Left colon (tissue), 2 donors: ENCODE measurements around the gene NTNG1. TPM values are rescaled to one million over a fixed set of nuclear protein-coding genes. Genes with fewer than 3 reads are reported as not detected.

ENCODE experiments used
- ATAC-seq: fragments of 200-7000 bp; cut with Tn5 transposase; one replicate; pipeline ENCODE4 v1.9.1; 2020; ENCODE audit warnings: mild to moderate bottlenecking, moderate library complexity
- DNase-seq, 2 donors: peaks; one replicate each; pipeline ENCODE4 v3.0.0-alpha.2; 2020
- intact Hi-C, 2 donors: fragments of 100-400 bp; cut with DNase I in 1 of 2; cut with micrococcal nuclease in 1 of 2; formaldehyde crosslinking; loops; one replicate each; pipeline versions ENCODE4 v1.11.2 to v1.14.0; 2022; cut with DNase I, micrococcal nuclease
- total RNA-seq, 2 donors: library from RNA; stranded (reverse); fragmentation: NEBNext Ultra II Directional; extraction: Animal tissue kit (Norgen Biotek cat#: 25700); gene quantifications; one replicate each; pipeline ENCODE4 v1.2.1, GENCODE V29; 2021
- donor health status: DM: no; HTN: no; CAD: no.
- donor health status: DM: yes; HTN: yes; CAD: no.

The NTNG1 gene
- total RNA-seq, 2 donors from 2014 or later: 0.09 to 1.2 TPM

GRCh38 chr1:107243461-107243860 is 102.6 kb downstream of the NTNG1 start:
- intact Hi-C loops: no loop called here

GRCh38 chr1:107244709-107245500 is 104.1 kb downstream of the NTNG1 start:
- intact Hi-C loops: no loop called here
- ATAC-seq (no peak), DNase-seq (no peak)

More at GRCh38 chr1:107243461-107243860, 102.6 kb downstream of the NTNG1 start:
- ATAC-seq: no peak
- DNase-seq: no peak

DNA sequence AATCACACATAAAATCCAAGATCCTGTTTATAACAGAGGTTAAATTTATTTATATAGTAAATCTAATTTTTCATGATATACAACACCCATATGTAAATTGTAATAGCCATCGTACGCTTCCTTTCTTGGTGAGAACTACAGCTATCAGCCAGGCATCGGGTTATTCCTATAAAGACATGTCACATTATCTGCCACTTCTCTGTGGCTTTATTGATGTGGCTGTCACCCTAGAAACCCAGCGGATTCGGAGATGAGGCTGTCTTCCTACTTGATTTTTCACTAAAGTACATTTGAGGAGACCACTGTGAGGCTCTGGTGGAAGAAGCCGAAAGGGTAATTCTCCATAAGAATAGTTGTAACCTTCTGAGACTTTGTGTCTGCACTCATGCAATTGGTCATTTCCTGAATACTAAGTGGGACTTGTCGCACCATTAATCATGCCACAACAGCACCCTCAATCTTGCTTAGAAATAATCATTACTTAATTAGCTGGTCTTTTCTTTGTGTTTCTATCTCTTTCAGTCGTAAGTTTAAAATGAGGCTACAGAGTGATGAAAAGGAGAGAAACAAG is 106.0 kb downstream of the NTNG1 start:
- DNase-seq (no peak), ATAC-seq (no peak)
- intact Hi-C loops: no loop called here

DNA sequence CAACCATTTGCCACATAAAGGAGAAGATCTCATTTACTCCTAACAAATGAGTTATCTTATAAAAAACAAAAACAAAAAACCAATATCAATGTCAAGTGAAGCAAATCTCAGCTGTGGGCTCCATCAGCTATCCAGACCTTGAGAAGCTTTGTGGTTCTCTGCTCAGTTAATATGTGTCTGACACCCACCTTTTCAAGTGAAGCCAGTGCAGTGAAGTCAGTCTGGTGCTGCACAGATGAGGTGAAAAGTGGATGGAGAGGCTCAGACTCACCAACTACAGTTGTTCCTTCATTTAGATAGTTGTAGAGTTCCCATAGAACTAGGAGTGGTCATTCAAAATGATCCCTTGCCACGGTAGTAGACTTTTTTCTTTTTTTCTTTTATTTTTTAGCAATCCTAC is 106.8 kb downstream of the NTNG1 start:
- no peak for ATAC-seq
- intact Hi-C loops: no loop called here
- no peak for DNase-seq

DNA sequence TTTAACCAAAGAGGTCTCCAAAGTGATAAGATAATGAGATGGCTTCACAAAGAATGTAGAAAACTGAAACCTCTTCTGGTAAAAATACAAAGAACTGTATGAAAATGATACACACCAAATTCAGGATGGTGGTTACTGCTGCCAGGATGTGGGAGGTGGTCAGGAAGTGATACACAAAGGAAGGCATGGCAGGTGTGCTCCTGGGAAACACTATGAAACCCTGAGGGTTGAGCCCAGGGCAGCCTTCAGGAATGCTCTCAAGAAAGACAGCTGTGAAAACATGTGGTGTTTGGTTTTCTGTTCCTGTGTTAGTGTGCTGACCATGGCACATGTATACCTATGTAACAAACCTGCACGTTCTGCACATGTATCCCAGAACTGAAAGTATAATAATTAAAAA is 109.3 kb downstream of the NTNG1 start:
- intact Hi-C loops: no loop called here
- DNase-seq: no peak
- ATAC-seq: no peak

DNA sequence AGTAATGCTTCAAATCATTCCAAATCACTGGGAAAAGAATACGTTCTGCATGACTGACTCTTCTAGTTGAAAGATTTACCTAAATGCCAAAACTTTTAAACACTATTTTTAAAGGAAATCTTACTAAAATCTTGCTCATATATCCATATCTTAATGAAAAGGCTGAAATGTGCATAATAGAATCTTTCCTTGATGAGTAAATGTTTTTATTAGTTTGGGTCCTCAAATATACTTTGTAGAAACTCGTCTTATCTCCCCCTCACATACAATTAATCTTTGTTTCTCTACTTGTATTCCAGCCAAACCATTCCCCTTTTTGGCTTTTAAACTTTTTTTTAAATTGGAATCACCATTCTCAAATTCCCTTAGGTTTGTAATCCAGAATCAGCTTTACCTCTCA is 110.2 kb downstream of the NTNG1 start:
- intact Hi-C loops: no loop called here
- DNase-seq: no peak
- no peak for ATAC-seq

DNA sequence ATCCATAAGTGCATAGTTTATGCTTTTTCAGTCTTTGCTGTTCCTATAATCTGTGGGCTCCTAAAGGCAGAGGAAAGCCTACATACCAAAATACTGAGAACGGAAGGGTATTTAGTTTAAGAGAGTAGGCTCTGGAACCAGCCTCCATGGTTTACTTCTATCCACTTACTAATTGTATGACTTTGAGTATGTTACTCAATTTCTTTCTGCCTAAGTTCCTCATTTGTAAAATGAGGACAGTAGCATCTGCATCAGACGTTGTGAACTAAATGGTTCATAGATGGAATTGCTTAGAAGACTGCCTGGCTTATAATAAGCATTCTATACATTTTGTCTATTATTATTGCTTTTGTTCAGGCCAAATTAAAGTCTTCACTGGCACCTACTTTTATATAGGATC is 111.0 kb downstream of the NTNG1 start:
- no peak for ATAC-seq
- DNase-seq: no peak
- intact Hi-C loops: no loop called here

DNA sequence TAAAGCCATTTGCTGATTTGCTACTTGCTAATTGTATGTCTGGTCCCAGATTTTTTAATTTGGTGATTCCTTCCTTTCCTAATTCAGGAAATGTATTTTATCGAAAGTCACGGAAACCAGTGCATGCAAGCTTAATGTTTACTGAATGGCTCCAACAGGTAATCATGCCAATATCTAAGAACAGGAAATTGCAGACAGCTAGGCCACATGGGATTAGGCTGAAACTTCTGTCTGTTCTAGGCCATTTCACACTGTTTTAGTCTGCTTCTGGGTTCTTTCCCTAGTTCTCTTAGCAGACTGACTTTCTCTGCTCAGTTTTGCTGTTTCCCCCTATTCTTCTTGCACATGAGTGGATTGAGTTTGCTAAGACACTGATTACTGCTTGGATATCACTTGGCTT is 111.4 kb downstream of the NTNG1 start:
- intact Hi-C loops: no loop called here
- DNase-seq (no peak), ATAC-seq (no peak)

GRCh38 chr1:107254306-107254705 is 113.5 kb downstream of the NTNG1 start:
- intact Hi-C loops: no loop called here
- ATAC-seq: no peak
- no peak for DNase-seq

DNA sequence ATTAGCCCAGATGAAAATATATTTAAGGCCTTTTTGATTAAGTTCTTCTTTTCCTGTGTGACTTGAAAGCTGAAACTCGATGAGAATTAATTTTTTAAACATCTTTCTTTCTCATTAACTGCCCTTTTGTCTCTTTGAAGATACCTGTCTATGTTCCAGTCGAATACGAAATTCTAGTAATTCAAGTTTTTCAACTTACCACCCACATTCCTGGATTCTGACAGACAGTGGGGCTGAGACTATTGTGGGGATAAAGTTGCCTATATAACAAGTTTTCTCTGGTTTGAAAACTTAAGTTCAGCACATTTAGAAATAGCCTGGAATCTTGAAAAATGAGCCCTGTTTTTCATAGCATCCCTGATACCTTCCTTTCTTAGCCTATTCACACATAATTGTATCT is 114.6 kb downstream of the NTNG1 start:
- no peak for DNase-seq
- ATAC-seq: no peak
- intact Hi-C loops: no loop called here

GRCh38 chr1:107262467-107263286 is 121.8 kb downstream of the NTNG1 start:
- DNase-seq (no peak), ATAC-seq (no peak)
- intact Hi-C loops: no loop called here

DNA sequence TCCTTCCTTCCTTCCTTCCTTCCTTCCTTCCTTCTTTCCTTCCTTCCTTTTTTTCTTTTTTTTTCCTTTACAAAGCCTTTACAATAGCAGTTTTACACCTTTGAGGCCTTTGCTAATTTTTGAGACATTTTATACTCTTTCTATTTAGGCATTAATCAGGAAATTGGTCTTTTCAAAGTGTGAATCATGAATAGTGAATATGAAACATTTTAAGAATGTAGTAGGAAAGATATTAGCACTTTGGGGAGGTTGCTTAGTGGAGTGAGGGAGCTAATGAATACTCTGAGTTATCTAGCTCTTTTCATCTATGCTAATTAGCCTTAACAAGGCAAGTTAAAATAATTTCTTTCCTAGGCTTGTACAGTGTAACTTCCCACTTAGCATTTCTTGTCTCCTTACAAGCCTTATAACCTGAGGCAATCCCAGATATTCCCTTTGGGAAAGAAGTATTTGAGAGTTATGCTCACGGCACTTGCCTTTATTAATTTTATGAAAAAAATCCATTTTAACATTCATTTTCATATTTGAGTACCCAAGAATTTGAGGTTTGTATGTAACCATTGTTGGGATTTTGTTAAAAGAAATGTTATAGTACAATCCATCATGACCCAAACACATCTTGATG is 122.6 kb downstream of the NTNG1 start:
- DNase-seq: no peak
- intact Hi-C loops: no loop called here
- ATAC-seq: no peak

DNA sequence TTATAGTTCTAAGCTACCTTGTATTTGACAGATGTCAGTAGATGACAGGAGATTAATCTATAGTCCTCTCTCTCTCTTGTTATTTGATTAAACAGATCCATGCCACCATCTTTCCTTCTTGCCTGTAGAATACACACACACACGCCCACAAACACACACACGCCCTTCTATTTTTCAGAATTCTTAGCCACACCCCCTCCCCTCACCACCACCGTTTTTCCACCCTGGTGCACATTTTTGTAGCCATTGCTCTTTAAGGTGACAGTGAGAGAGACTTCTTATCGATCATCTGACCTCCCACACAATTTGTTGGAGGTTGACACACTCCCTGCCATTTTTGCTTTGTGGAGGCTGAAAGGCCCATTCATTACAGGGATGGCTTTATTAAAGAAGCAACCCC is 123.2 kb downstream of the NTNG1 start:
- no peak for ATAC-seq
- intact Hi-C loops: no loop called here
- DNase-seq: no peak

DNA sequence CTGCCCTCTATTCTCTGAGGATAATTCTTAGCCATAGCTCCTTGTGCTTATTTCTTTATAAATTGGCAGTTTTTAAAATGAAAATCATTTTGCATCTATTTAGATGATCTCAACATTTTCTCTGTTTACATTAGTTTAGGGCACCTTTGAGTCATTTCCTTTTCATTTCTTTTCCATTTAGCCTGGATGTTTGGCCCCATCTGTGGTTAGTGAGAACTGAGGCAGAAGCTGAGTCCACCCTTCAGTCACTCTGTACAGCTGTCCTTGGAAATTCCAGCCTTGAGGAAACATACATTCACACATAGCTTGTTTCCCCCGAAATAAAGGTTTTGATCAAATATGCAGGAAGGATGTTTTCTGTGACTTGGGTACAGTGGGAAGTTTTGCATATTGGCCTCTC is 123.7 kb downstream of the NTNG1 start:
- DNase-seq (no peak), ATAC-seq (no peak)
- intact Hi-C loops: no loop called here

- no peak for DNase-seq
- no peak for ATAC-seq
- intact Hi-C loops: no loop called here
Measured at GRCh38 chr1:107267489-107267888, 126.7 kb downstream of the NTNG1 start.

GRCh38 chr1:107272321-107272720 is 131.5 kb downstream of the NTNG1 start:
- DNase-seq (no peak), ATAC-seq (no peak)
- intact Hi-C loops: no loop called here

GRCh38 chr1:107273515-107273914 is 132.7 kb downstream of the NTNG1 start:
- ATAC-seq (no peak), DNase-seq (no peak)
- intact Hi-C loops: no loop called here

DNA sequence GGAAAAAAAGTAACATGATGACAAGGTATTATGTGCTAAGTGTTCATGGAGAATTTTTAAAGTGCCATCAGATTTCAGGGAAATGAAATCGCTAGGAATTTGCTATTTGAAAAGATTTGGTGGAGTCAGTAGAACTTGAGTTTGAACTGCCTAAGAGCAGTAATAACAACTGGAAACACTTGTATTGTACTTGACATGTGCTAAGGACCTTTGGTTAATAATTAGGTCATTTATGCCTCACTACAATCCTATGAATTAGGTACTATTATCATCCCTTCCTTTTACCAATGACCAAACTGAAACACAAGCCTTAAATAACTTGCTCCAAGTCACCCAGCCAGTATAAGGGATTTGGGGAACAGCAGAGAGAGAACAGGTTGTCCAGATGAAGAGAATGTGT is 133.4 kb downstream of the NTNG1 start:
- DNase-seq (no peak), ATAC-seq (no peak)
- intact Hi-C loops: no loop called here

DNA sequence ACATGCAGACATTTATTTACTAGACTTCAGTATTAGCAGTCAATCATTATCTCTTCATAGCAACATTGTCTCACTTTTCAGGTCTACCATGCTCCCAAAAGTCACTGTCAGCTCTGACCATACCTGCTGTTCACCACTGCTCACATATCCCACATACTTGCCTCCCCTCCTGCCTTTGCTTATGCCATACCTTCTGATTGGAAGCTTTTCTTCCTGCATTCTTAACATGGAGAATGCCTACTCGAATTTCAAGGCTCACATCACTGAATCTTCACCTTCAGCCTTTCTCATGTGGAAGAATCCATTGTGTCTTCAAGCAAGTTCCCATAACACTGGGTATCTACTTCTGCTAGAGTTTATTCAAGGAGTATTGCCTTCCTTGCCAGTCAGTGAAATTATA is 135.4 kb downstream of the NTNG1 start:
- DNase-seq (no peak), ATAC-seq (no peak)
- intact Hi-C loops: loop anchor here in 1 of 2 donors (5.0 kb wide), 2 partner anchors 251 to 476 kb away; no protein-coding TSS in a partner anchor
